Parathyroid adenoma (tissue), 2 donors: ENCODE measurements around the gene F13A1.

Source experiments
- H2AFZ ChIP-seq: fragments of 300-600 bp; sonication (generic); one replicate; pipeline ENCODE4 v1.7.0; 2017; ENCODE audit warnings: antibody characterized with exemption, mild to moderate bottlenecking
- H3K27ac ChIP-seq: fragments of 300-600 bp; sonication (generic); one replicate; pipeline ENCODE4 v1.7.0; 2017
- H3K27me3 ChIP-seq: fragments of 300-600 bp; sonication (generic); one replicate; pipeline ENCODE4 v1.7.0; 2017; ENCODE audit warnings: low read length; ENCODE audit not compliant: control insufficient read depth, insufficient read depth
- H3K36me3 ChIP-seq: fragments of 300-600 bp; sonication (generic); one replicate; pipeline ENCODE4 v1.7.0; 2017; ENCODE audit warnings: low read length; ENCODE audit not compliant: control insufficient read depth, insufficient read depth
- H3K4me1 ChIP-seq: fragments of 300-600 bp; sonication (generic); one replicate; pipeline ENCODE4 v1.7.0; 2017; ENCODE audit warnings: control low read depth
- H3K4me2 ChIP-seq: fragments of 300-600 bp; sonication (generic); one replicate; pipeline ENCODE4 v1.7.0; 2017; ENCODE audit warnings: low read length
- H3K4me3 ChIP-seq: fragments of 300-600 bp; sonication (generic); one replicate; pipeline ENCODE4 v1.7.0; 2017; ENCODE audit warnings: low read depth, low read length
- H3K79me2 ChIP-seq: fragments of 300-600 bp; sonication (generic); one replicate; pipeline ENCODE4 v1.7.0; 2017; ENCODE audit warnings: control low read depth
- H3K9ac ChIP-seq: fragments of 300-600 bp; sonication (generic); one replicate; pipeline ENCODE4 v1.7.0; 2017; ENCODE audit warnings: mild to moderate bottlenecking
- H3K9me3 ChIP-seq: fragments of 300-600 bp; sonication (generic); one replicate; pipeline ENCODE4 v1.7.0; 2017; ENCODE audit warnings: low read length; ENCODE audit not compliant: control insufficient read depth
- TF ChIP-seq, protein P1 (sequence below): fragments of 300-600 bp; sonication (generic); IDR thresholded peaks from one replicate; pipeline ENCODE4 v1.7.0; 2017; ENCODE audit warnings: antibody characterized with exemption, mild to moderate bottlenecking
- donor health status: primary hyperparathyroidism.

Gene F13A1

GRCh38 chr6:6221787-6222535 lies 98.5 kb downstream of the F13A1 start:
- H3K36me3 ChIP-seq = no peaks in the 10 kb centered on the region
- no peaks in the 10 kb centered on the region for H3K9me3 ChIP-seq
- TF ChIP-seq, protein P1, sequence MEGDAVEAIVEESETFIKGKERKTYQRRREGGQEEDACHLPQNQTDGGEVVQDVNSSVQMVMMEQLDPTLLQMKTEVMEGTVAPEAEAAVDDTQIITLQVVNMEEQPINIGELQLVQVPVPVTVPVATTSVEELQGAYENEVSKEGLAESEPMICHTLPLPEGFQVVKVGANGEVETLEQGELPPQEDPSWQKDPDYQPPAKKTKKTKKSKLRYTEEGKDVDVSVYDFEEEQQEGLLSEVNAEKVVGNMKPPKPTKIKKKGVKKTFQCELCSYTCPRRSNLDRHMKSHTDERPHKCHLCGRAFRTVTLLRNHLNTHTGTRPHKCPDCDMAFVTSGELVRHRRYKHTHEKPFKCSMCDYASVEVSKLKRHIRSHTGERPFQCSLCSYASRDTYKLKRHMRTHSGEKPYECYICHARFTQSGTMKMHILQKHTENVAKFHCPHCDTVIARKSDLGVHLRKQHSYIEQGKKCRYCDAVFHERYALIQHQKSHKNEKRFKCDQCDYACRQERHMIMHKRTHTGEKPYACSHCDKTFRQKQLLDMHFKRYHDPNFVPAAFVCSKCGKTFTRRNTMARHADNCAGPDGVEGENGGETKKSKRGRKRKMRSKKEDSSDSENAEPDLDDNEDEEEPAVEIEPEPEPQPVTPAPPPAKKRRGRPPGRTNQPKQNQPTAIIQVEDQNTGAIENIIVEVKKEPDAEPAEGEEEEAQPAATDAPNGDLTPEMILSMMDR = no peak
- no peak overlapping the region for H3K27ac ChIP-seq
- no peaks in the 10 kb centered on the region for H3K27me3 ChIP-seq
- H3K9ac ChIP-seq = no peak overlapping the region
- no peak overlapping the region for H2AFZ ChIP-seq
- no peaks in the 10 kb centered on the region for H3K4me1 ChIP-seq
- H3K4me3 ChIP-seq = no peak overlapping the region
- no peak overlapping the region for H3K4me2 ChIP-seq
- H3K79me2 ChIP-seq = no peaks in the 10 kb centered on the region

DNA sequence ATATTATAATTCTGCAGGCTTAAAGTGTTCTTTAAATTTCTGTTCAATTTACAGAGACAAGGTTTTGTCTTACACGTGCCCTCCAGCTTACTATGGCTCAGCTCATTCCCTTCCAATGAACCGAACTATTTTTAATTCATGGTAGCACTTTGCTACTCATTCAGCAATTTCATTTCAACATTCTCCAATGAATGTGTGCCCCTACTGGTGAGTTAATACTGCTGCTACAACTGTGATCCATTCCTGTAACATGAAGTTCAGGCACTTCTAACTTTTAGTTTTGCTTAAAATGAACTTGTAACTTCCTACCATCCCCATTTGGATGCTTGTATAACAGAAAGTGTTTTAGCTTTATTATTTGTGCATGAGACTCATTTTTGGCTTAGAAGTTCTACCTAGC lies 99.7 kb downstream of the F13A1 start:
- TF ChIP-seq, protein P1 = no peak
- Histone ChIP-seq H2AFZ (no peak overlapping the region), H3K27me3 (no peaks in the 10 kb centered on the region), H3K4me1 (no peaks in the 10 kb centered on the region), H3K4me2 (no peak overlapping the region), H3K9me3 (no peaks in the 10 kb centered on the region), H3K36me3 (no peaks in the 10 kb centered on the region), H3K4me3 (no peak overlapping the region), H3K27ac (no peak overlapping the region), H3K79me2 (no peaks in the 10 kb centered on the region), H3K9ac (no peak overlapping the region)

DNA sequence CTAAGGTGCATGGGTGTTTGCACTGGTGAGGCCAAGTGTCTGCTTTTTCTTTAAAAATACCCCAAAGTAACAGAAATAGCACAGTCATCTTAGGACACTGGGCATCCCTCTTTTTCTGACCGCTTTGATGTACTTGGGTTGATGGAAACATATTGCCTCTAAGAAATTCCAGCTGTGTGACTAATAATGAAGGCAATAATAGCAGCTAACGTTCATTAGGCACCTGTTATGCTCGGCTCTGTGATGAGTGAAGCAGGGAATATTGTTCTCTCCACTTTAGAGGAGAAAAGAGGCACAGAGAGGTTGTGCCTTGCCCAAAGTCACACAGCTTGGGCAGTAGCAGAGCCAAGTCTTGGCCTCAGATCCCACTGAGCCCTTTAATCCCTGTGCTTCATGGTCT lies 100.7 kb downstream of the F13A1 start:
- Histone ChIP-seq H3K27ac (no peak overlapping the region), H2AFZ (no peak overlapping the region), H3K79me2 (no peaks in the 10 kb centered on the region), H3K4me3 (no peak overlapping the region), H3K9ac (no peak overlapping the region), H3K36me3 (no peaks in the 10 kb centered on the region), H3K9me3 (no peaks in the 10 kb centered on the region), H3K27me3 (no peaks in the 10 kb centered on the region), H3K4me1 (no peaks in the 10 kb centered on the region), H3K4me2 (no peak overlapping the region)
- TF ChIP-seq, protein P1 = no peak

- no peak overlapping the region for H3K4me2 ChIP-seq
- no peaks in the 10 kb centered on the region for H3K4me1 ChIP-seq
- H3K9me3 ChIP-seq = no peaks in the 10 kb centered on the region
- H3K36me3 ChIP-seq = no peaks in the 10 kb centered on the region
- no peaks in the 10 kb centered on the region for H3K79me2 ChIP-seq
- H3K9ac ChIP-seq = no peak overlapping the region
- no peak overlapping the region for H3K4me3 ChIP-seq
- H3K27ac ChIP-seq = no peak overlapping the region
- TF ChIP-seq, protein P1 = no peak
- H3K27me3 ChIP-seq = no peaks in the 10 kb centered on the region
- H2AFZ ChIP-seq = no peak overlapping the region
Measured at GRCh38 chr6:6218759-6219085, 101.7 kb downstream of the F13A1 start.
